Measurements from ENCODE around the gene NME5. TPM values are rescaled to one million over a fixed set of nuclear protein-coding genes. Genes with fewer than 3 reads are reported as not detected.

Gene NME5
- total RNA-seq, 1 experiment from 2014 or later = 2.0 TPM

GRCh38 chr5:138178516-138179276, 39.5 kb upstream of the NME5 start, which contains the start of the genes BRD8 and KIF20A:
BRD8 (minus strand) TSS chr5:138178630; CDS start chr5:138178614, 16 bp downstream.
KIF20A (plus strand) TSS chr5:138179112; CDS start chr5:138179681, 569 bp downstream.
- Histone ChIP-seq H3K4me1 (ENCODE audit: low read length) (peaks cover 16% of the 10 kb centered on the region), H2AFZ (ENCODE audit: low read length) (peak within 1 kb of the TSS; percentile 96), H3K79me2 (ENCODE audit: low read length) (peaks cover 66% of the 10 kb centered on the region), H3K36me3 (ENCODE audit: insufficient read depth, low read length) (peaks cover 34% of the 10 kb centered on the region), H3K27me3 (ENCODE audit: low read length) (no peaks in the 10 kb centered on the region), H3K9ac (ENCODE audit: low read length) (peak within 1 kb of the TSS; percentile 91), H4K20me1 (ENCODE audit: insufficient read depth, low read depth, low read length) (no peaks in the 10 kb centered on the region), H3K9me3 (ENCODE audit: low read length) (no peaks in the 10 kb centered on the region), H3K4me2 (ENCODE audit: low read depth, low read length, poor library complexity, severe bottlenecking) (peak within 1 kb of the TSS; percentile 91), H3K27ac (ENCODE audit: low read length) (peak within 1 kb of the TSS; percentile 84), H3K9me2 (replicated peaks; ENCODE audit: insufficient read depth, low read length) (no peaks in the 10 kb centered on the region), H3K4me3 (ENCODE audit: low read length) (peak within 1 kb of the TSS; percentile 92)
- peak; percentile 96 for DNase-seq

- H3K9me3 ChIP-seq (ENCODE audit: low read length) = no peaks in the 10 kb centered on the region
- peak overlapping the region; percentile 91 for H3K9ac ChIP-seq (ENCODE audit: low read length)
- no peaks in the 10 kb centered on the region for H3K9me2 ChIP-seq (replicated peaks; ENCODE audit: insufficient read depth, low read length)
- peaks cover 16% of the 10 kb centered on the region for H3K4me1 ChIP-seq (ENCODE audit: low read length)
- peak; percentile 68 for DNase-seq
- H2AFZ ChIP-seq (ENCODE audit: low read length) = peak overlapping the region; percentile 96
- H3K79me2 ChIP-seq (ENCODE audit: low read length) = peaks cover 71% of the 10 kb centered on the region
- no peaks in the 10 kb centered on the region for H3K27me3 ChIP-seq (ENCODE audit: low read length)
- peak overlapping the region; percentile 84 for H3K27ac ChIP-seq (ENCODE audit: low read length)
- peak overlapping the region; percentile 92 for H3K4me3 ChIP-seq (ENCODE audit: low read length)
- H4K20me1 ChIP-seq (ENCODE audit: insufficient read depth, low read depth, low read length) = no peaks in the 10 kb centered on the region
- peaks cover 27% of the 10 kb centered on the region for H3K36me3 ChIP-seq (ENCODE audit: insufficient read depth, low read length)
- peak overlapping the region; percentile 91 for H3K4me2 ChIP-seq (ENCODE audit: low read depth, low read length, poor library complexity, severe bottlenecking)
Observed at GRCh38 chr5:138177941-138178515, 38.8 kb upstream of the NME5 start.

DNA sequence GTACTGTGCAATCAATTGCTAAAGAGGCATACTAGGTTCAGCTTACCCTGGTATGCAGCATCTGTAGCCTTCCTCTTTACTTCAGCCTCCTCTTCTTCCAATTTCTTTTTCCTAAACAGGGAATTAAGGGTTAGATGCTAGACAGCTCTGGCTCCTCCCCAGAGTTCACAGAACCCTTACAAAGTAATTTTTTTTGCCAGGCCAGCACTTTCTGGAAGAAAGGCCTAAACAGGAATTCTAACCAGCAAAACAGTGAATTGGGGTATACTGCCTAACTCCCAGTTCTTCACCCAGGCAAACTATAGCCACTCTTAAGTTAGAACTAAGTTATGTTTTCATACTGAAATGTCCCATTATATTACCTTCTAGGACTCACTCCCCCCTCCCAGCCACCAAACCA, 31.1 kb upstream of the NME5 start:
- H3K27me3 ChIP-seq (ENCODE audit: low read length) = no peaks in the 10 kb centered on the region
- H3K36me3 ChIP-seq (ENCODE audit: insufficient read depth, low read length) = peaks cover 58% of the 10 kb centered on the region
- H4K20me1 ChIP-seq (ENCODE audit: insufficient read depth, low read depth, low read length) = no peaks in the 10 kb centered on the region
- H3K4me2 ChIP-seq (ENCODE audit: low read depth, low read length, poor library complexity, severe bottlenecking) = no peak overlapping the region
- no peaks in the 10 kb centered on the region for H3K9me2 ChIP-seq (replicated peaks; ENCODE audit: insufficient read depth, low read length)
- no peak overlapping the region for H3K27ac ChIP-seq (ENCODE audit: low read length)
- H3K4me1 ChIP-seq (ENCODE audit: low read length) = no peaks in the 10 kb centered on the region
- DNase-seq = peak; percentile 30
- no peaks in the 10 kb centered on the region for H3K9me3 ChIP-seq (ENCODE audit: low read length)
- no peak overlapping the region for H2AFZ ChIP-seq (ENCODE audit: low read length)
- H3K9ac ChIP-seq (ENCODE audit: low read length) = no peak overlapping the region
- H3K79me2 ChIP-seq (ENCODE audit: low read length) = peaks cover 16% of the 10 kb centered on the region
- H3K4me3 ChIP-seq (ENCODE audit: low read length) = no peak overlapping the region

DNA sequence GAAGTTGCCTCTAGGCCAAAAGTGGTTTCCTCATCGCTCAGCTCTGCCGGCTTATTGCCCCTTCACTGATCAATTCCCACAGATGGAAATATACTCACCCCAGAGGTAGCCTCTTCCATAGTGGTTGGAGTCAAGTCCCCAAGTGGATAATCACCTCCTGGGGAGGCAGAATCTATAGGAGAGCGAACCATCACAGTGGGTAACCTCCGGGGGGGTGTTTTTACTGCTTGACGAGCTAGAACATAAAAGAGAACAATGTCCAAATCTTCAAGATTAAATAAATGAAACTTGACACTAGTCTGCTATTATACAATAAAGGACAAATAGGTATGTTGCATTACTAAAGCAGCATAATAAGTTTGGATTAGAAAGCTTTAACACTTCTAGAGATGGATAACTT, 29.9 kb upstream of the NME5 start:
- H4K20me1 ChIP-seq (ENCODE audit: insufficient read depth, low read depth, low read length) = no peaks in the 10 kb centered on the region
- H3K4me3 ChIP-seq (ENCODE audit: low read length) = no peak overlapping the region
- no peaks in the 10 kb centered on the region for H3K27me3 ChIP-seq (ENCODE audit: low read length)
- no peak overlapping the region for H2AFZ ChIP-seq (ENCODE audit: low read length)
- no peak overlapping the region for H3K9ac ChIP-seq (ENCODE audit: low read length)
- no peak for DNase-seq
- H3K79me2 ChIP-seq (ENCODE audit: low read length) = peaks cover 9% of the 10 kb centered on the region; the same call in 1 of the 2 replicates
- no peak overlapping the region for H3K4me2 ChIP-seq (ENCODE audit: low read depth, low read length, poor library complexity, severe bottlenecking)
- H3K36me3 ChIP-seq (ENCODE audit: insufficient read depth, low read length) = peaks cover 66% of the 10 kb centered on the region
- no peak overlapping the region for H3K27ac ChIP-seq (ENCODE audit: low read length)
- no peaks in the 10 kb centered on the region for H3K4me1 ChIP-seq (ENCODE audit: low read length)
- no peaks in the 10 kb centered on the region for H3K9me2 ChIP-seq (replicated peaks; ENCODE audit: insufficient read depth, low read length)
- no peaks in the 10 kb centered on the region for H3K9me3 ChIP-seq (ENCODE audit: low read length)

GRCh38 chr5:138163721-138164120, 24.5 kb upstream of the NME5 start:
- Histone ChIP-seq H4K20me1 (ENCODE audit: insufficient read depth, low read depth, low read length) (no peaks in the 10 kb centered on the region), H3K27me3 (ENCODE audit: low read length) (no peaks in the 10 kb centered on the region), H3K27ac (ENCODE audit: low read length) (no peak overlapping the region), H3K9me2 (replicated peaks; ENCODE audit: insufficient read depth, low read length) (no peaks in the 10 kb centered on the region), H3K36me3 (ENCODE audit: insufficient read depth, low read length) (peaks cover 77% of the 10 kb centered on the region), H2AFZ (ENCODE audit: low read length) (no peak overlapping the region), H3K4me1 (ENCODE audit: low read length) (no peaks in the 10 kb centered on the region), H3K4me2 (ENCODE audit: low read depth, low read length, poor library complexity, severe bottlenecking) (no peak overlapping the region), H3K9me3 (ENCODE audit: low read length) (no peaks in the 10 kb centered on the region), H3K79me2 (ENCODE audit: low read length) (no peaks in the 10 kb centered on the region), H3K9ac (ENCODE audit: low read length) (no peak overlapping the region), H3K4me3 (ENCODE audit: low read length) (no peak overlapping the region)
- DNase-seq = no peak

- no peak overlapping the region for H2AFZ ChIP-seq (ENCODE audit: low read length)
- no peaks in the 10 kb centered on the region for H3K27me3 ChIP-seq (ENCODE audit: low read length)
- H3K4me3 ChIP-seq (ENCODE audit: low read length) = no peak overlapping the region
- H3K9me2 ChIP-seq (replicated peaks; ENCODE audit: insufficient read depth, low read length) = no peaks in the 10 kb centered on the region
- no peaks in the 10 kb centered on the region for H4K20me1 ChIP-seq (ENCODE audit: insufficient read depth, low read depth, low read length)
- H3K79me2 ChIP-seq (ENCODE audit: low read length) = no peaks in the 10 kb centered on the region
- no peak overlapping the region for H3K27ac ChIP-seq (ENCODE audit: low read length)
- H3K4me2 ChIP-seq (ENCODE audit: low read depth, low read length, poor library complexity, severe bottlenecking) = no peak overlapping the region
- H3K9ac ChIP-seq (ENCODE audit: low read length) = no peak overlapping the region
- no peak for DNase-seq
- H3K4me1 ChIP-seq (ENCODE audit: low read length) = no peaks in the 10 kb centered on the region
- H3K9me3 ChIP-seq (ENCODE audit: low read length) = no peaks in the 10 kb centered on the region
- H3K36me3 ChIP-seq (ENCODE audit: insufficient read depth, low read length) = peaks cover 68% of the 10 kb centered on the region
Observed at GRCh38 chr5:138160706-138161105, 21.5 kb upstream of the NME5 start.

DNA sequence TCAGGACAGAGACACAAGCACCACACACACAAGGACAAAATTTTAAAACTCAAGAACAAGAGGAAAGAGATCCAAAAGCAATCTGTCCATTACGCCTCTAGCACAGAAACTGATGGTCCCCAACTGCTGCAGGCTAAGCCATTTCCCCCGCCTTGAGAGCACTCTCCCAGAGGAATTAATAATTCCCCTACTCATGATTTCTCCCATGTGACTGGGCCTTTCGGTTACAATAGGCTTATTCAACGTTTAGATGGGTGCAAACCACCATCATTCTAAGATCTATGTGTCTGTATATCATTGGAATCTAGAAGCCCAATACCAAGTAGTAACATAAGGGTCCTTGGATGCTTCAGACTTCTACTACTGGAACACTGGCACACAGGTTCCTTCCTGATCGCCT, 20.4 kb upstream of the NME5 start:
- H3K9ac ChIP-seq (ENCODE audit: low read length) = no peak overlapping the region
- H3K27me3 ChIP-seq (ENCODE audit: low read length) = no peaks in the 10 kb centered on the region
- no peaks in the 10 kb centered on the region for H3K4me1 ChIP-seq (ENCODE audit: low read length)
- H3K4me3 ChIP-seq (ENCODE audit: low read length) = no peak overlapping the region
- peak; percentile 32 for DNase-seq
- H3K36me3 ChIP-seq (ENCODE audit: insufficient read depth, low read length) = peaks cover 61% of the 10 kb centered on the region
- H3K79me2 ChIP-seq (ENCODE audit: low read length) = no peaks in the 10 kb centered on the region
- H3K9me2 ChIP-seq (replicated peaks; ENCODE audit: insufficient read depth, low read length) = no peaks in the 10 kb centered on the region
- no peaks in the 10 kb centered on the region for H4K20me1 ChIP-seq (ENCODE audit: insufficient read depth, low read depth, low read length)
- H3K4me2 ChIP-seq (ENCODE audit: low read depth, low read length, poor library complexity, severe bottlenecking) = no peak overlapping the region
- H3K9me3 ChIP-seq (ENCODE audit: low read length) = no peaks in the 10 kb centered on the region
- no peak overlapping the region for H3K27ac ChIP-seq (ENCODE audit: low read length)
- H2AFZ ChIP-seq (ENCODE audit: low read length) = no peak overlapping the region

- H3K27ac ChIP-seq (ENCODE audit: low read length) = no peak overlapping the region
- H3K27me3 ChIP-seq (ENCODE audit: low read length) = no peaks in the 10 kb centered on the region
- DNase-seq = no peak
- H2AFZ ChIP-seq (ENCODE audit: low read length) = no peak overlapping the region
- H3K4me2 ChIP-seq (ENCODE audit: low read depth, low read length, poor library complexity, severe bottlenecking) = no peak overlapping the region
- H3K9ac ChIP-seq (ENCODE audit: low read length) = no peak overlapping the region
- H3K9me3 ChIP-seq (ENCODE audit: low read length) = no peaks in the 10 kb centered on the region
- no peaks in the 10 kb centered on the region for H4K20me1 ChIP-seq (ENCODE audit: insufficient read depth, low read depth, low read length)
- H3K4me3 ChIP-seq (ENCODE audit: low read length) = no peak overlapping the region
- H3K79me2 ChIP-seq (ENCODE audit: low read length) = no peaks in the 10 kb centered on the region
- H3K36me3 ChIP-seq (ENCODE audit: insufficient read depth, low read length) = peaks cover 43% of the 10 kb centered on the region
- no peaks in the 10 kb centered on the region for H3K4me1 ChIP-seq (ENCODE audit: low read length)
- H3K9me2 ChIP-seq (replicated peaks; ENCODE audit: insufficient read depth, low read length) = no peaks in the 10 kb centered on the region
Observed at GRCh38 chr5:138157626-138158025, 18.4 kb upstream of the NME5 start.

Measured in Karpas-422 (cell line).